Measurements from ENCODE around the gene SMOC2. TPM values are rescaled to one million over a fixed set of nuclear protein-coding genes. Genes with fewer than 3 reads are reported as not detected.

Gene SMOC2
- polyA plus RNA-seq, 3 donors, result not detected

GRCh38 chr6:168684471-168684870 is 243.5 kb downstream of the SMOC2 start:
- H3K4me3 Mint-ChIP-seq, result no peak overlapping the region
- no peak for TF ChIP-seq CTCF (IDR thresholded peaks at IDR 0.05)
- H3K36me3 Mint-ChIP-seq, result no peaks in the 10 kb centered on the region
- no peaks in the 10 kb centered on the region for H3K4me1 Mint-ChIP-seq
- Histone ChIP-seq H3K27ac (ENCODE audit: low read depth in 1 of 2, low read length in 2 of 2) (no peak overlapping the region), H3K4me1 (ENCODE audit: control insufficient read depth in 1 of 2, insufficient read depth in 2 of 2, low read length in 2 of 2) (no peaks in the 10 kb centered on the region), H3K9ac (ENCODE audit: insufficient read depth, low read length, poor library complexity, severe bottlenecking) (no peak overlapping the region), H3K79me2 (ENCODE audit: insufficient read depth, low read length) (no peaks in the 10 kb centered on the region), H2AFZ (ENCODE audit: insufficient read depth, low read depth, low read length, poor library complexity, severe bottlenecking) (no peak overlapping the region), H4K20me1 (ENCODE audit: insufficient read depth, low read length) (no peaks in the 10 kb centered on the region), H3K4me2 (replicated peaks; ENCODE audit: extremely low read depth, low read length, poor library complexity, severe bottlenecking) (no peak overlapping the region), H3K9me3 (replicated peaks in 1 of 2; ENCODE audit: control insufficient read depth in 1 of 2, insufficient read depth in 1 of 2, low read length in 2 of 2) (peaks cover 0 to 6% of the 10 kb centered on the region in 2 donors), H3K4me3 (replicated peaks in 1 of 3; ENCODE audit: low read depth in 2 of 3, low read length in 3 of 3) (no peak overlapping the region), H3K27me3 (ENCODE audit: control insufficient read depth in 2 of 2, insufficient read depth in 2 of 2, low read length in 2 of 2) (no peaks in the 10 kb centered on the region), H3K36me3 (replicated peaks in 1 of 2; ENCODE audit: control insufficient read depth in 1 of 2, insufficient read depth in 2 of 2, low read length in 2 of 2) (no peaks in the 10 kb centered on the region)
- DNase-seq, result no peak
- H3K27me3 Mint-ChIP-seq (ENCODE audit: low read depth in 3 of 3), result peaks cover 2 to 9% (median 6%) of the 10 kb centered on the region in 3 donors
- no peak overlapping the region for H3K27ac Mint-ChIP-seq
- WGBS (ENCODE audit: insufficient coverage), result 78% methylated on average over 4 of the region's 8 CpGs
- peaks cover 0 to 7% (median 3%) of the 10 kb centered on the region in 7 donors for H3K9me3 Mint-ChIP-seq
- intact Hi-C loops (cut with micrococcal nuclease), result no loop called here

GRCh38 chr6:168684906-168685305 is 243.9 kb downstream of the SMOC2 start:
- Mint-ChIP-seq H3K27me3 (ENCODE audit: low read depth in 3 of 3) (peaks cover 2 to 9% (median 6%) of the 10 kb centered on the region in 3 donors), H3K9me3 (peaks cover 0 to 7% (median 2%) of the 10 kb centered on the region in 7 donors), H3K27ac (no peak overlapping the region), H3K4me1 (no peaks in the 10 kb centered on the region), H3K4me3 (no peak overlapping the region), H3K36me3 (no peaks in the 10 kb centered on the region)
- no peak overlapping the region for H2AFZ ChIP-seq (ENCODE audit: insufficient read depth, low read depth, low read length, poor library complexity, severe bottlenecking)
- no peak overlapping the region for H3K27ac ChIP-seq (ENCODE audit: low read depth in 1 of 2, low read length in 2 of 2)
- no peak for DNase-seq
- no peaks in the 10 kb centered on the region for H3K27me3 ChIP-seq (ENCODE audit: control insufficient read depth in 2 of 2, insufficient read depth in 2 of 2, low read length in 2 of 2)
- H3K4me2 ChIP-seq (replicated peaks; ENCODE audit: extremely low read depth, low read length, poor library complexity, severe bottlenecking), result no peak overlapping the region
- TF ChIP-seq CTCF (IDR thresholded peaks at IDR 0.05), result no peak
- intact Hi-C loops (cut with micrococcal nuclease), result no loop called here
- H3K9ac ChIP-seq (ENCODE audit: insufficient read depth, low read length, poor library complexity, severe bottlenecking), result no peak overlapping the region
- H3K9me3 ChIP-seq (replicated peaks in 1 of 2; ENCODE audit: control insufficient read depth in 1 of 2, insufficient read depth in 1 of 2, low read length in 2 of 2), result peaks cover 0 to 6% of the 10 kb centered on the region in 2 donors
- H3K4me1 ChIP-seq (ENCODE audit: control insufficient read depth in 1 of 2, insufficient read depth in 2 of 2, low read length in 2 of 2), result no peaks in the 10 kb centered on the region
- no peak overlapping the region for H3K4me3 ChIP-seq (replicated peaks in 1 of 3; ENCODE audit: low read depth in 2 of 3, low read length in 3 of 3)
- H3K79me2 ChIP-seq (ENCODE audit: insufficient read depth, low read length), result no peaks in the 10 kb centered on the region
- no peaks in the 10 kb centered on the region for H3K36me3 ChIP-seq (replicated peaks in 1 of 2; ENCODE audit: control insufficient read depth in 1 of 2, insufficient read depth in 2 of 2, low read length in 2 of 2)
- WGBS (ENCODE audit: insufficient coverage), result 88% methylated on average over 8 of the region's 8 CpGs
- H4K20me1 ChIP-seq (ENCODE audit: insufficient read depth, low read length), result no peaks in the 10 kb centered on the region

Measured in CD14-positive monocyte (primary cell).